MM.1S (cell line): ENCODE measurements around the gene CTSA.

ENCODE experiments used
- DNase-seq: peaks from one replicate; pipeline ENCODE4 v3.0.0-alpha.2; 2015
- H2AFZ ChIP-seq: fragments of 300-600 bp; sonication (generic); 2 replicates; pipeline ENCODE4 v1.6.0; 2016; ENCODE audit warnings: antibody characterized with exemption, low read length
- H3F3A ChIP-seq: fragments of 300-600 bp; sonication (generic); 2 replicates; pipeline ENCODE4 v1.6.1; 2016; ENCODE audit warnings: mild to moderate bottlenecking, antibody characterized with exemption, low read length, moderate library complexity, mixed read lengths; ENCODE audit not compliant: insufficient read depth
- H3K27ac ChIP-seq: fragments of 300-600 bp; sonication (generic); 2 replicates; pipeline ENCODE4 v1.5.1; 2016; ENCODE audit warnings: mild to moderate bottlenecking, low read length
- H3K27me3 ChIP-seq: fragments of 300-600 bp; sonication (generic); replicated peaks from 2 replicates; pipeline ENCODE4 v1.6.0; 2016; ENCODE audit warnings: low read length; ENCODE audit not compliant: insufficient read depth
- H3K36me3 ChIP-seq: fragments of 300-600 bp; sonication (generic); replicated peaks from 2 replicates; pipeline ENCODE4 v1.6.1; 2016; ENCODE audit warnings: mild to moderate bottlenecking, low read length, mixed read lengths; ENCODE audit not compliant: insufficient read depth
- H3K4me1 ChIP-seq: fragments of 300-600 bp; sonication (generic); 2 replicates; pipeline ENCODE4 v1.6.1; 2016; ENCODE audit warnings: low read length, mixed read lengths
- H3K4me2 ChIP-seq: fragments of 300-600 bp; sonication (generic); 2 replicates; pipeline ENCODE4 v1.6.0; 2016; ENCODE audit warnings: low read depth, low read length
- H3K4me3 ChIP-seq: fragments of 300-600 bp; sonication (generic); 2 replicates; pipeline ENCODE4 v1.5.1; 2016; ENCODE audit warnings: low read length, mixed read lengths
- H3K79me2 ChIP-seq: fragments of 300-600 bp; sonication (generic); 2 replicates; pipeline ENCODE4 v1.6.1; 2016; ENCODE audit warnings: mixed run types, low read length, mixed read lengths
- H3K9ac ChIP-seq: fragments of 300-600 bp; sonication (generic); 2 replicates; pipeline ENCODE4 v1.6.1; 2016; ENCODE audit warnings: low read length, mixed read lengths
- H3K9me2 ChIP-seq: fragments of 300-600 bp; sonication (generic); replicated peaks from 2 replicates; pipeline ENCODE4 v1.6.1; 2016; ENCODE audit warnings: mild to moderate bottlenecking, low read length, mixed read lengths; ENCODE audit not compliant: insufficient read depth
- H3K9me3 ChIP-seq: fragments of 300-600 bp; sonication (generic); replicated peaks from 2 replicates; pipeline ENCODE4 v1.6.1; 2016; ENCODE audit warnings: mild to moderate bottlenecking, low read length, mixed read lengths; ENCODE audit not compliant: insufficient read depth
- H4K20me1 ChIP-seq: fragments of 300-600 bp; sonication (generic); 2 replicates; pipeline ENCODE4 v1.6.1; 2016; ENCODE audit warnings: mild to moderate bottlenecking, low read length, moderate library complexity, mixed read lengths; ENCODE audit not compliant: insufficient read depth
- EZH2 ChIP-seq: fragments of 300-600 bp; sonication (generic); optimal IDR thresholded peaks from 2 replicates; pipeline ENCODE3; 2017; ENCODE audit warnings: low read depth, mild to moderate bottlenecking, antibody characterized with exemption, low read length, mixed read lengths
- EZH2phosphoT487 ChIP-seq: fragments of 300-600 bp; sonication (generic); IDR thresholded peaks from 2 replicates; pipeline ENCODE4 v1.6.1; 2018; ENCODE audit warnings: antibody characterized with exemption, low read length
- TF ChIP-seq, protein P1 (sequence below): fragments of 300-600 bp; sonication (generic); IDR thresholded peaks from 2 replicates; pipeline ENCODE4 v1.5.1; 2016; ENCODE audit warnings: antibody characterized with exemption, low read length, mixed read lengths

CTSA gene

DNA sequence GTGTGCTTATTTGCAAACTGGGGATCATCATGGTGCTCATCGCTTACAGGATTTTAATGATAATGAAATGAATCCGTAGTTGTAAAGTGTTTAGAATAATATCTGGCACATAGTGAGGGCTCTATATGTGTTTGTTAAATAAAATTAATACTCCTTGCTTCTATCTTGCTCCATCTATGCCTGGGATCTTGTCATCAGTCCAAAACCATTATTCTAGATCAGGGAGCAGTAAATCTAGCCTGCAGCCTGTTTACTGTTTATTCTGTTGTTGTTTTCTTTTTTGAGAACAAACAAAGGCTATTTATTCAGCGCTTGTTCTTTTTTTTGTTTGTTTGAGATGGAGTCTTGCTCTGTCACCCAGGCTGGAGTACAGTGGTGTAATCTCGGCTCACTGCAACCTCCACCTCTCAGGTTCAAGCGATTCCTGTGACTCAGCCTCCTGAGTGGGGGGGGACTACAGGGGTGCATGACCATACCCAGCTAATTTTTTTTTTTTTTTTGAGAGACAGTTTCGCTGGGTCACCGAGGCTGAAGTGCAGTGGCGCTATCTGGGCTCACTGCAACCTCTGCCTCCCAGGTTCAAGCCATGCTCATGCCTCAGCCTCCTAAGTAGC lies 42.1 kb upstream of the CTSA start:
- H3K4me3 ChIP-seq = no peak overlapping the region

DNA sequence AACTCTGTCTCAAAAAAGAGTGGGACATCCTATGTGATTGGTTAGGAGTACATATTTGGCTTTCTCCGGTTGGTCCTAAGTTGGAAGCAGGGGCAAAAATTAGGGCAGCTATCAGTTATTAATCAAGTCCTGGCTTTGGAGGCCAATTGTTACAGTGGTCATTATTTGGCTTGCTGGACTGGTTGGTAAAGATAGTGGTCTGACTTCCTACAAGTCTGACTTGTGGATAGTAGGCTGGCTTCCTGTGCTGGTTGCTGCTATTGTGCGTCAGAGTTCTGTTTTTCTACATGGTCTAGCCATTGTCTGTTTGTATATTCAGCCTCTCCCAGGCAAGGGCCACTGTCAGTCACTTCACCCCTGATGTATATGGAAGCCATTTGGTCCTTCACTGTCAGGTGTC lies 40.9 kb upstream of the CTSA start:
- Histone ChIP-seq H3K27me3 (no peaks in the 10 kb centered on the region), H2AFZ (no peak overlapping the region), H3K27ac (no peak overlapping the region), H4K20me1 (no peaks in the 10 kb centered on the region), H3K9me2 (no peaks in the 10 kb centered on the region), H3K4me3 (no peak overlapping the region), H3K9me3 (no peaks in the 10 kb centered on the region), H3K4me1 (no peaks in the 10 kb centered on the region), H3F3A (no peaks in the 10 kb centered on the region), H3K9ac (no peak overlapping the region), H3K36me3 (no peaks in the 10 kb centered on the region), H3K79me2 (peaks cover 9% of the 10 kb centered on the region), H3K4me2 (no peak overlapping the region)
- no peak for DNase-seq
- TF ChIP-seq, protein P1, sequence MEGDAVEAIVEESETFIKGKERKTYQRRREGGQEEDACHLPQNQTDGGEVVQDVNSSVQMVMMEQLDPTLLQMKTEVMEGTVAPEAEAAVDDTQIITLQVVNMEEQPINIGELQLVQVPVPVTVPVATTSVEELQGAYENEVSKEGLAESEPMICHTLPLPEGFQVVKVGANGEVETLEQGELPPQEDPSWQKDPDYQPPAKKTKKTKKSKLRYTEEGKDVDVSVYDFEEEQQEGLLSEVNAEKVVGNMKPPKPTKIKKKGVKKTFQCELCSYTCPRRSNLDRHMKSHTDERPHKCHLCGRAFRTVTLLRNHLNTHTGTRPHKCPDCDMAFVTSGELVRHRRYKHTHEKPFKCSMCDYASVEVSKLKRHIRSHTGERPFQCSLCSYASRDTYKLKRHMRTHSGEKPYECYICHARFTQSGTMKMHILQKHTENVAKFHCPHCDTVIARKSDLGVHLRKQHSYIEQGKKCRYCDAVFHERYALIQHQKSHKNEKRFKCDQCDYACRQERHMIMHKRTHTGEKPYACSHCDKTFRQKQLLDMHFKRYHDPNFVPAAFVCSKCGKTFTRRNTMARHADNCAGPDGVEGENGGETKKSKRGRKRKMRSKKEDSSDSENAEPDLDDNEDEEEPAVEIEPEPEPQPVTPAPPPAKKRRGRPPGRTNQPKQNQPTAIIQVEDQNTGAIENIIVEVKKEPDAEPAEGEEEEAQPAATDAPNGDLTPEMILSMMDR = no peak
- TF ChIP-seq EZH2phosphoT487 (no peak), EZH2 (no peak)

More for the DNA sequence above, 42.1 kb upstream of the CTSA start:
- TF ChIP-seq, protein P1 = no peak
- TF ChIP-seq EZH2 = no peak
- no peak for TF ChIP-seq EZH2phosphoT487
- no peaks in the 10 kb centered on the region for H4K20me1 ChIP-seq
- H3K9me3 ChIP-seq = no peaks in the 10 kb centered on the region
- no peaks in the 10 kb centered on the region for H3K79me2 ChIP-seq
- no peak for DNase-seq
- H3F3A ChIP-seq = no peaks in the 10 kb centered on the region
- no peaks in the 10 kb centered on the region for H3K27me3 ChIP-seq
- no peaks in the 10 kb centered on the region for H3K4me1 ChIP-seq
- H3K27ac ChIP-seq = no peak overlapping the region
- H3K36me3 ChIP-seq = no peaks in the 10 kb centered on the region
- H2AFZ ChIP-seq = no peak overlapping the region
- H3K9ac ChIP-seq = no peak overlapping the region
- H3K9me2 ChIP-seq = no peaks in the 10 kb centered on the region
- no peak overlapping the region for H3K4me2 ChIP-seq

DNA sequence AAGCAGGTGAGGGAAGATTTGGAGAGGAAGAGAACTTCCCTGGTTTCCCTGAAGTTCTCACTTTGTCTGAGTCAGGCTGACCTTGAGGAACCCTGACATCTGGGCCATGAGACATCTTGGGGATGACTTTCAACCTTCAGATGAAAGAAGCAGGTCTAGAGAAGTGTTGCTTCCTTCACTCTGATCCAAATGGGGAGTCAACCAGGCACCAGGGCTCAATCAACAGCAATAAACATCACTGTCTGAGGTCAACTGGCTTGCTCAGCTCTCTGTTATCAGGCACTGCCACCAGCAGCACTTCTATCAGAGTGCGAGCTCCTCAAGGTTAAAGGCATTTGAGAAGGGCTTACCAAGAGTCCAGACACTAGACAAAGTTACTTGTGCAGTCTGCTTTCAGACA lies 40.2 kb upstream of the CTSA start:
- H2AFZ ChIP-seq = no peak overlapping the region
- H3K9me2 ChIP-seq = no peaks in the 10 kb centered on the region
- H4K20me1 ChIP-seq = no peaks in the 10 kb centered on the region
- H3K27me3 ChIP-seq = no peaks in the 10 kb centered on the region
- no peaks in the 10 kb centered on the region for H3K36me3 ChIP-seq
- no peak overlapping the region for H3K27ac ChIP-seq
- no peak for DNase-seq
- no peaks in the 10 kb centered on the region for H3F3A ChIP-seq
- H3K4me2 ChIP-seq = no peak overlapping the region
- TF ChIP-seq EZH2phosphoT487 (no peak), EZH2 (no peak)
- TF ChIP-seq, protein P1 = no peak
- H3K4me1 ChIP-seq = no peaks in the 10 kb centered on the region; the same call in 1 of the 2 replicates
- H3K4me3 ChIP-seq = no peak overlapping the region
- H3K9ac ChIP-seq = no peak overlapping the region
- H3K9me3 ChIP-seq = no peaks in the 10 kb centered on the region
- H3K79me2 ChIP-seq = peaks cover 12% of the 10 kb centered on the region
